ENCODE measurements around the gene RERE.
"Not testable (repeated sequence)": the region's sequence is repeated elsewhere in the genome, so short reads cannot be mapped to it uniquely, and the experiment has no call there.

Gene RERE

GRCh38 chr1:8598783-8599182, 218.7 kb downstream of the RERE start:
- no peak for DNase-seq

DNA sequence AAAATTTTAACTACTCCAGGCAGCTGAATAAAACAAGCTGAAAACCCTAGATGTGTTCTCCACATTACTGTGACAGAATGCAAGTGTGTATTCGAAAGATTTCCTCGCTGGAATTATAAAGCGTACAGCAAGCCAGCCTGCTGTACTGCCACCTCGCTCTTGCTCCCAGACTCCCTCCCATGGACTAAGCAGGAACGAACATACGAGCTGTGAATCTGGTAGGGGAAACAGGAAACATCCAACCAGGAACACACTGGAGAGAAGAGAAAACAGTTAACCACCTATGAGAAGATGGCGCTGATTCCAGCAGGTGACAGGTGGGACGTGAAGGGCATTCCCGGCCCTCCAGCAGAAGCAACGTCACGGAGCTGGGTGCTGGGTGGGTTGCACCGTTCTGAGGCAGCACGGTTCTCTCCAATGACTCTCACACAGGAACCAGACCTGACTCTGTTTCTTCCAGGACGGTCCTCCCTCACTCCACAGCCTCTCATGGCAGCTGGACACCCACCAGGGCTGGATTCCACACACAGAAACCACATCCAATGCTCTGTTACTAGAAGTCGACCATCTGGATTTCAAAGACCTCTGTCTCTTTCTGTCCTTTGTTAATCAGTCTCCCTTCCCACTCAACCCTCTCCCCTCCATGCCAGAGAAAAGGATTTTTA, 219.2 kb downstream of the RERE start:
- peak; percentile 73 for DNase-seq

DNA sequence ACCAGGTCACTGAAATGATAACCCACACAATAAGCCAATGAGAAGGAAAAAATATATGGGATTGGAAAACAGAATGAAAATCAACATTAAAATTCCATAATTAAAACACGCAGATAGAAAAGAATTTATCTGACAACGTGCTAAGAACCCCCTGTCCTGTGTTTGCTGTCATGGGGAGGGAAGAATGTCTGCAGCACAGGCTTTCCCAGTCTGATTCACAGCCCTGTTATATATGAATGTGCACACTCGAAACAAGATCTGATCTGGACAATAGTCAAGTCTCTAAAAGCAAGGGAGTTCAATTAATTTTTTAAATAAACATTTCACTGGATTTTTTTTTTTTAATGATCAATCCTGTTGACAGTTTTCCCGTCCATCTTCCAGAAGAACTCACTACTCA, 220.0 kb downstream of the RERE start:
- no peak for DNase-seq

DNA sequence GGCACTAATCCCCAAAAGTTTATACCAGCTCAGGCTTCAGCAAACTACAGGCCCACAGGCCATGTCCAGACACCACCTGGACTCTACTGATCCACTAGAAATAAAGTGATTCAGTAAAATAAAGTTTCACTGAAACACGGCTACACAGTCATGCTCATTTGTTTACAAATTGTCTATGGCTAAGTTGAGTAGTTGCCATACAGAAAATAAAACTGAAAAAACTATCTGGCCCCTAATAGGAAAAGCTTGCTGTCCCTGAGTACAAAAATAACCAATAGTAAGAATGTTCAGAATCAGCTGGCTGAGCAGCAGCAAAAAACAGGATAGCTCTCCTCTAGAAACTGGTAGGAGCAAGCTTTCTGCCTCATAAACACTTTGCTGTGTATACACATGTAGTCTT, 221.5 kb downstream of the RERE start:
- DNase-seq: no peak

DNA sequence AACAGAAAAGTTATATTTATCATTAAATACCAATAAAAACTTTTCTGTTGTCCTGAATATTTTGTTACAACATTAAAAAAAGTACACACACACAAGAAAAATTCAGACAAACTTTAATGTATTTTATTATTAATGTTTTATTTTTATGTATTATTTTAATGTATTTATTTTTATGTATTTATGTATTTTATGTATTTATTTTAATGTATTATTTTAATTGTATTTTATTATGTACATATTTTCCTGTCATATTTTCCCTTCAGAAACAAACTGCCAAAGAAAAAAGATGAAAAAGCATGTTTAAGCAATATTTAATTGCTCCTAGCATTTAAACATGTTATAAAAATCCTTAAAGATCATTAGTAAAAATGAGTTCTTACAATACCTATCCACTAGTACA, 222.1 kb downstream of the RERE start:
- DNase-seq: no peak

GRCh38 chr1:8593292-8593691, 224.1 kb downstream of the RERE start:
- DNase-seq: not testable (repeated sequence)

- no peak for DNase-seq
These were observed 225.9 kb downstream of the RERE start for GRCh38 chr1:8591569-8591968.

DNA sequence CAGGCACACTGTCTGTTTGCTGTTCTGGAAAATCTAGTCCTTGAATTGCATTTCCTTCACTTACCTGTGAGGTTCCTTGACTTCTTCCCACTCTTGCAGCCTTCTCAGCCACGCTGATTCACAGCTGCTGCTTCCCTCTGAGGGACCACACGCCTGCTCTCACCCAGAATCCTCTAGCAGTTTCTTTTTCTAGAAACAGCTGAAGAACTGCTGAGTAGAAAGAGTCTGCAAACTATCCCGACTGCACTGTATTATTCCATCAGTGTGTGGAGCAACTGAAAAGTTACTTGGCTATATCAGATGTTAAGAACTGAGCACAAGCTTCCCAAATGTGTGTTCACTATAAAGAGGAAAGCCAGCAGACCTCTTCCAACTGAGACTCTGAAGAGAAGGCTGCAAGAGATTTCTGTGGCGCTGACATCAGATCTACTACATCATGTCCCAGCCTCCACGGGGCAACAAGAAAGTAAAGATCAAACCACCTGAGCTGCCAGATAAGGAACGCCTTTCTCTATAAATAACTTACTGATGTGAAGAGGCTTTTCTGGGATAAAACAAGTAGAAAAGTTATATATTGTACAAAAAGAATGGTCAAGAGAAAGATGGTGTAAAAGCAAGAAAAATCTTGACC, 226.6 kb downstream of the RERE start:
- no peak for DNase-seq

DNA sequence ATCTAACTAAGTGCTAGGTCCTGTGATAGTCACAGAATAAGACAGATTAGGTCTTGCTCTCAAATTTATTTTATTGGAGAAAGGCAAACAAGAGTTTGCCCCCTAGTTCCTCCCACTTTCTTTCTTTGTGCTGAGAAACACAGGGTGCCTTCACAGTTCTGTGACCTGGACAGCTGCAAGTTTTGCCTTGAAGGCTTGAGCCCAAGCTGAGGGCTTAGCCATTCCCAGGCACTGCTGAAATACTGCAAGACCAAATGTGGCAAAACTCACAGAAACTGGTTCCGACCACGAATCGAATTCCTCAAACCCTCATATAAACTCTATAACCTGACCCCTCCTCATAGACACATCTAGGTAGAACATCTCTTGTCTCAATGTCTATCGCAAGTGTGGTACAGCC, 227.9 kb downstream of the RERE start:
- no peak for DNase-seq

DNA sequence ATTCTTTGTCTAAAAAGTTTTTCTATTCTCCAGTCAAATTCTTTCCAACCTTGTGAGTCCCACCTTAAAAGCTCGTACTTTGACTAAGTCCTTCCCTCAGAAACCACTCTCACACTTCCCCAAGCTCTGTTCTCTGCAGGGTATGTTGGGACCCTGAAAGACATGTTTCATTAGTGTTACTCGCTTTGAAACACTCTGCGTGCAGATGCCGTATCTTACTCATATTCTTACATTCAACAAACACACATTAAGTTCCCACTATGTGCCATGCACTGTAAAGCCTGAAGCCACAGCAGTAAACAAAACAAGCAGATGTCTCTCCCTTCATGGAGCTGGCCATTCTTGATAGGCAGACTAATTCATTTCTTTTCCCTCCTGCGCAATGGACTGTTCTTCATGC, 229.7 kb downstream of the RERE start:
- no peak for DNase-seq

DNA sequence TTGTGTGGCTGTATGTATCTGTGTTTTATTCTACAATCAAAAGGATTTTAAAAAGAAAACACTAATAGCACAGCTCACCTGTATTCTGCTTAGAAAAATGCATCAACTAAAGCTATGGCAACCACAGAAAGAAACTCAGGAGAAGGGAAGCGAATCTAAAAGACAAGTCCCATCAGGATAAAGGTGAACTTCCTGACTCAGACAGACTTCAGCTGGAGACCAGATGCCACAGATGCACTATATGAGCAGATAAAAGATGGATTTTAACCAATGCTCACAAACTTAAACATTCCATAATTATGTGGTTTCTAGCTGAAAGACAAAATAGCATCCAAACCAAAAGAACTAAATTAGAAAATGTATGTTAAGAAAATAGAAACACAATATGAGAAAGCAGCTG, 231.0 kb downstream of the RERE start:
- DNase-seq: no peak

- DNase-seq: no peak
These were observed 233.1 kb downstream of the RERE start for GRCh38 chr1:8584316-8584715.

GRCh38 chr1:8583031-8583430, 234.4 kb downstream of the RERE start:
- no peak for DNase-seq

- no peak for DNase-seq
These were observed 236.9 kb downstream of the RERE start for GRCh38 chr1:8580566-8580965.

GRCh38 chr1:8578936-8579335, 238.5 kb downstream of the RERE start:
- DNase-seq: no peak

DNA sequence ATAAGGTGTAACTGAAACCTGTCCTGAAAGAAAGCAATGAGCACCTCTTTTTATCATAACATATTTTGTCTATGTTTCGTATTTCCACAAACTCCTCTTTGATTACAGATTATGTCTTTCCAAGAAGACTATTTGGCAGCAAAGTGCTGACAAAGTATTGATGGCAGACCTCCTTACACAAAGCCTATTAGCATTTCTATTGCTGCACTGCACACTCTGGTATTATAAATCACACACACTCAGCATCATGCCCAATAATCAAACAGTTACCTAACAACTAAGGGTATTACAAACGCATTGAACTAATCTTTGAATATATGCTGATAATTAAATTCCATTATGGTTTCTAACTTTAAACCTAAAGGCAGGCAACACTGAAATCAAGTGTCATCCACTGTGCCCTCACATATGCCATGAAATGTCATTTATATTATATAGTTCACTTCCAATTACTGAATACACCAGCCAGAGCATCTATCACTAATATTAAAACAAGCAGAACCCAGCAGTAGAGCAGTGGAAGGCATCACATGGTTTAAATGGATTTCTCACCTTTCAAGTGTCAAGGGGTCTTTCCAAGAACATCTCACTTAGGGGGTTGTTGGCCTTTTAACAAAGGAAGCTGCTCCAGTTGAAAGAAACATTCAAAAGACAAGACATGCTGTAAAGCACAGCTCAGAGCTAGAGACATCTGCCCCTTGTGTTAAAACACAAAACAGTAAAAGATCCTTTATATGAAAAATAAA, 239.1 kb downstream of the RERE start:
- no peak for DNase-seq

GRCh38 chr1:8574985-8575384, 242.5 kb downstream of the RERE start:
- no peak for DNase-seq

GRCh38 chr1:8572106-8572505, 245.3 kb downstream of the RERE start:
- DNase-seq: no peak

- no peak for DNase-seq
These were observed 246.0 kb downstream of the RERE start for GRCh38 chr1:8571200-8571984.

GRCh38 chr1:8570465-8570864, 247.0 kb downstream of the RERE start:
- no peak for DNase-seq

DNA sequence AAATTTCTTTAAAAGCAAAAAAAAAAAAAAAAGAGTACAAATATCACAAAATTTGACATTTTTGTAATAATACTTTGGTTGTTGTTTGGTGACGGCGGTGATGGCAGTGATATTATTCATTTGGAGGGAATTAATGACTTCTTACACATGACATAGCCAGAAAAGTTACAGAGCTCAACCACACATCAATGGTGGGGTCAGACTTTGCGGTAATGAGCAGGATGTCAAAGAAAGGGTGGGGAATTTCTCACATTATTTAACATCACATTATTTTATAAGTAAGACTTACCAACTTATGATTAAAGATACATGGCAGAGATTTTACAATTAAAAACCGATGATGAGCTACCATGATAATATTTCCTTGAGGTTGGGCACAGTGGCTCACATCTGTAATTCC, 248.2 kb downstream of the RERE start:
- DNase-seq: no peak

GRCh38 chr1:8568837-8569236, 248.6 kb downstream of the RERE start:
- no peak for DNase-seq

DNA sequence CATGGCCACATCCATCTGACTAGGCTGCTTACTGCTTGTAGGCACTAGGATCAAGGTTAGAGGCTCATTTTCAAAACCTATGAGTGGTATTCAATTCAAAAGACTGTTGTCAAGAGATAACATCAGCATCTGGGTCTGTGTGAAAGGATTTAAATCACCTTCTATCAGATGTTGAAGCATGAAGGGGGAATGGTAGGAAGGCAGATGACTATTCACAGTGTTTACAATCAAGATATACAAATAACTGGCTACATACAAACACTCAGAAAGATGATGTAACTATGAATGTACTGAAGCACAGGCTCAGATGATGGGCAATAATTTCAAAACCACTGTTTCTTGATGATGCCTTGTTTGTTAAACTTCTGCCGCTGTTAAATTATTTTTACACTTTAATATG, 250.3 kb downstream of the RERE start:
- DNase-seq: no peak

- DNase-seq: no peak
These were observed 251.6 kb downstream of the RERE start for GRCh38 chr1:8565802-8566201.
